Measurements from ENCODE around the gene UGGT1.
"Not testable (repeated sequence)": the region's sequence is repeated elsewhere in the genome, so short reads cannot be mapped to it uniquely, and the experiment has no call there.

The UGGT1 gene

GRCh38 chr2:128178149-128178649, 87.2 kb downstream of the UGGT1 start:
- DNase-seq = no peak

- DNase-seq = peak in 2 of 3 experiments; percentile 3 to 53
Observed at GRCh38 chr2:128178650-128179460, 87.9 kb downstream of the UGGT1 start.

GRCh38 chr2:128179461-128179755, 88.4 kb downstream of the UGGT1 start:
- no peak for DNase-seq

GRCh38 chr2:128180031-128180430, 89.0 kb downstream of the UGGT1 start:
- DNase-seq = no peak

- no peak for DNase-seq
Observed at GRCh38 chr2:128185576-128185975, 94.6 kb downstream of the UGGT1 start.

- DNase-seq = no peak
Observed at GRCh38 chr2:128187032-128187654, 96.1 kb downstream of the UGGT1 start.

GRCh38 chr2:128195435-128195984, 104.5 kb downstream of the UGGT1 start:
- DNase-seq = no peak

GRCh38 chr2:128196026-128196425, 105.0 kb downstream of the UGGT1 start:
- DNase-seq = no peak

GRCh38 chr2:128196471-128196931, 105.5 kb downstream of the UGGT1 start:
- peak in 1 of 3 experiments; percentile 43 for DNase-seq

GRCh38 chr2:128197059-128197458, 106.1 kb downstream of the UGGT1 start:
- no peak for DNase-seq

- DNase-seq = no peak
Observed at GRCh38 chr2:128198656-128199055, 107.7 kb downstream of the UGGT1 start.

GRCh38 chr2:128199141-128199540, 108.1 kb downstream of the UGGT1 start:
- DNase-seq = no peak

GRCh38 chr2:128202791-128203190, 111.8 kb downstream of the UGGT1 start:
- no peak for DNase-seq

GRCh38 chr2:128206245-128206644, 115.2 kb downstream of the UGGT1 start:
- no peak for DNase-seq

- no peak for DNase-seq
Observed at GRCh38 chr2:128208023-128208422, 117.0 kb downstream of the UGGT1 start.

GRCh38 chr2:128208631-128209324, 117.8 kb downstream of the UGGT1 start:
- not testable (repeated sequence) for DNase-seq

- DNase-seq = no peak
Observed at GRCh38 chr2:128214251-128214650, 123.3 kb downstream of the UGGT1 start.

- DNase-seq = no peak
Observed at GRCh38 chr2:128214866-128215460, 124.0 kb downstream of the UGGT1 start.

GRCh38 chr2:128215897-128216642, 125.1 kb downstream of the UGGT1 start:
- no peak for DNase-seq

- no peak for DNase-seq
Observed at GRCh38 chr2:128217671-128218070, 126.7 kb downstream of the UGGT1 start.

GRCh38 chr2:128219891-128220290, 128.9 kb downstream of the UGGT1 start:
- DNase-seq = no peak

GRCh38 chr2:128227862-128228261, 136.9 kb downstream of the UGGT1 start:
- DNase-seq = no peak

Data from NCI-H1417 (cell line).